IgD-negative memory B cell (primary cell): ENCODE results near the gene OIT3. TPM values are rescaled to one million over a fixed set of nuclear protein-coding genes. Genes with fewer than 3 reads are reported as not detected.

Source experiments
- H3K27ac Mint-ChIP-seq, 3 donors: one replicate each; pipeline ENCODE4 v1.8.0; 2020 to 2022; ENCODE audit warnings: mild to moderate bottlenecking in 3 of 3, mixed read lengths in 3 of 3, moderate library complexity in 1 of 3
- H3K27me3 Mint-ChIP-seq: one replicate; pipeline ENCODE4 v1.8.0; 2021; ENCODE audit warnings: mixed read lengths
- H3K36me3 Mint-ChIP-seq: one replicate; pipeline ENCODE4 v1.8.0; 2020; ENCODE audit warnings: mild to moderate bottlenecking, mixed read lengths
- H3K4me1 Mint-ChIP-seq, 3 donors: one replicate each; pipeline ENCODE4 v1.8.0; 2020 to 2022; ENCODE audit warnings: mixed read lengths in 3 of 3, mild to moderate bottlenecking in 1 of 3
- H3K4me3 Mint-ChIP-seq, 4 donors: one replicate each; pipeline ENCODE4 v1.8.0; 2020 to 2022; ENCODE audit warnings: mild to moderate bottlenecking in 4 of 4, mixed read lengths in 4 of 4, moderate library complexity in 3 of 4
- H3K9me3 Mint-ChIP-seq, 3 donors: one replicate each; pipeline ENCODE4 v1.8.0; 2020 to 2021; ENCODE audit warnings: mixed read lengths in 3 of 3, mild to moderate bottlenecking in 1 of 3
- polyA plus RNA-seq: library from polyadenylated mRNA; unstranded; fragments of 300-500 nt; fragmentation: Illumina TruSeq; gene quantifications from one replicate; pipeline ENCODE4 v1.2.3, GENCODE V29; 2021

The OIT3 gene
- polyA plus RNA-seq: not detected

DNA sequence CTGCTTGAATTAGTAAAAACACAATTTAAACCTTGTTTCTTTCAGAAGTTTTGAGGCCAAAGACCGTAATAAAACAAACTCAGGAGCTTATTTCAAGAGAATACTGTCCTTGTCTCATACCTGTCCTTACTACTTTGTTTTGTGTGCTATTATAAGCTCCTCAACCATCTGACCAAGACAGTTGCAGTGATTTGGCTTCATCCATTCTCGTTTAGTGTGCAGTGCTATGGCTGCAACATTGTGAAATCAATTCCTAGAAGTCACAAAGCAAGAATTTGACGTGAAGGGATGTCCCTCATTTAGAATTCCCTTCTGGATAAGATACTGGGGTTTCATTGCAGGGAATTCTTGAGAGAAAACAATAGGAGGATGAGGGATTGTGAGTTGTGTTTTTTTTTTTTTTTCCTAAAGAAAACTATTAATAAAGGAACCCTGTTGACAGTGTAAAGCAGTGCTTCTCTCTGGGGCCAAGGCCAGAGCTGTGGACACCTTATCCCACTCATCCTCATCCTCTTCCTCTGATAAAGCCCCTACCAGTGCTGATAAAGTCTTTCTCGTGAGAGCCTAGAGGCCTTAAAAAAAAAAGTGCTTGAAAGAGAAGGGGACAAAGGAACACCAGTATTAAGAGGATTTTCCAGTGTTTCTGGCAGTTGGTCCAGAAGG is at the start of gene OIT3:
TSS of gene OIT3 (plus strand) at position 604 of the 663 bp plus-strand sequence. CDS start 60 bp downstream, outside the sequence.
- Mint-ChIP-seq H3K9me3 (no peaks in the 10 kb centered on the region), H3K36me3 (peaks cover 6% of the 10 kb centered on the region), H3K4me1 (no peaks in the 10 kb centered on the region), H3K27me3 (no peaks in the 10 kb centered on the region), H3K4me3 (peak within 1 kb of the TSS in 1 of 4 donors; percentile 37), H3K27ac (no peak within 1 kb of the TSS)

DNA sequence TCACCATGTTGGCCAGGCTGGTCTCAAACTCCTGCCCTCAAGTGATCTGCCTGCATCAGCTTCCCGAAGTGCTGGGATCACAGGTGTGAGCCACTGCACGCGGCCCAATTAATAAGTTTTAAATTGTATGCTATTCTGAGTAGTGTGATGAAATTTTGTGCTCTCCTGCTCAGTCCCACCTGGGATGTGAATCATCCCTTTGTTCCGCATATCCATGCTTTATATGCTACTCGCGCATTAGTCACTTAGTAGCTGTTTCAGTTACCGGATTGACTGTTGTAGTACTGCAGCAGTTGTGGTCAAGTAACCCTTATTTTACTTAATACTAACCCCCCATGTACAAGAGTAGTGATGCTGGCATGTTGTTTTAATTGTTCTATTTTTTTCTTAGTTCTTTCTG is 47.3 kb upstream of the OIT3 start:
- no peak overlapping the region for H3K27ac Mint-ChIP-seq
- no peaks in the 10 kb centered on the region for H3K9me3 Mint-ChIP-seq
- no peaks in the 10 kb centered on the region for H3K27me3 Mint-ChIP-seq
- peaks cover 9% of the 10 kb centered on the region for H3K36me3 Mint-ChIP-seq
- H3K4me1 Mint-ChIP-seq: peaks cover 0 to 5% (median 0%) of the 10 kb centered on the region in 3 donors
- no peak overlapping the region for H3K4me3 Mint-ChIP-seq

GRCh38 chr10:72847681-72848080 is 45.9 kb upstream of the OIT3 start:
- Mint-ChIP-seq H3K27ac (no peak overlapping the region), H3K4me3 (no peak overlapping the region), H3K27me3 (no peaks in the 10 kb centered on the region), H3K9me3 (no peaks in the 10 kb centered on the region), H3K4me1 (peaks cover 0 to 6% (median 0%) of the 10 kb centered on the region in 3 donors), H3K36me3 (peaks cover 18% of the 10 kb centered on the region)

DNA sequence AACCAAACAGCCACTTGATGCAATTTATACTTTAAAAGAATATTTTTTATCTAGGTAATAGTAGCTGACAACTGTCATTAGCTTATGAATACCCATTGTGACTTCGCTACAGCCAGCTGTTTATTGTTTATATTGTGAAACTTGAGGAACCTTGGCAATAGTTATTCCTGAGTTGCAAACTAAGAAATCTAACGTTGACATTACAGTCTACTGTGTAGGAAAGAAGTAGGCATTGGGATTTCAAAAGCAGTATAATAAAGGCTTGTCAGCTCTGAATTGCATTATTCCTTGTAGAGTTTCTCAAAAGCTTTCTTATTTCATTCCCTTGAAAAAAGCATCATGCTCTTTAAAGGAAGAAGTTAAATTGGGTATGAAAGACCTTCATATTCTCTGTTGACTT is 42.7 kb upstream of the OIT3 start:
- Mint-ChIP-seq H3K27ac (no peak overlapping the region), H3K27me3 (no peaks in the 10 kb centered on the region), H3K36me3 (peaks cover 21% of the 10 kb centered on the region), H3K4me1 (peaks cover 0 to 6% (median 0%) of the 10 kb centered on the region in 3 donors), H3K4me3 (no peak overlapping the region), H3K9me3 (no peaks in the 10 kb centered on the region)

GRCh38 chr10:72851509-72851908 is 42.0 kb upstream of the OIT3 start:
- Mint-ChIP-seq H3K4me3 (no peak overlapping the region), H3K27ac (no peak overlapping the region), H3K27me3 (no peaks in the 10 kb centered on the region), H3K9me3 (no peaks in the 10 kb centered on the region), H3K4me1 (peaks cover 0 to 6% (median 0%) of the 10 kb centered on the region in 3 donors), H3K36me3 (peaks cover 21% of the 10 kb centered on the region)

GRCh38 chr10:72852508-72852907 is 41.0 kb upstream of the OIT3 start:
- H3K36me3 Mint-ChIP-seq: peaks cover 21% of the 10 kb centered on the region
- no peaks in the 10 kb centered on the region for H3K9me3 Mint-ChIP-seq
- no peak overlapping the region for H3K27ac Mint-ChIP-seq
- no peak overlapping the region for H3K4me3 Mint-ChIP-seq
- peaks cover 0 to 4% (median 0%) of the 10 kb centered on the region in 3 donors for H3K4me1 Mint-ChIP-seq
- H3K27me3 Mint-ChIP-seq: no peaks in the 10 kb centered on the region

DNA sequence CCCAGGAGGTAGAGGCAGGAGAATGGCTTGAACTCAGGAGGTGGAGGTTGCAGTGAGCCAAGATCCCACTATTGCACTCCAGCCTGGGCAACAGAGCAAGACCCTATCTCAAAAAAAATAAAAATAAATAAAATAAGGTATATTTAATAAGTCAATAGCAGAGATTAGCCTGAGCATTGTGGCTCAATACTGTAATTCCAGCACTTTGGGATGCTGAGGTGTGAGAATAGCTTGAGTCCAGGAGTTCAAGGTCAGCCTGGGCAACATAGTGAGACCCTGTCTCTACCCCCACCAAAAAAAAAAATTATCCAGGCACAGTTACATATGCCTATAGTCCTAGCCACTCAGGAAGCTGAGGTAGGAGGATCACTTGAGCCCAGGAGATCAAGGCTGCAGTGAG is 38.4 kb upstream of the OIT3 start:
- H3K9me3 Mint-ChIP-seq: no peaks in the 10 kb centered on the region
- peaks cover 14% of the 10 kb centered on the region for H3K36me3 Mint-ChIP-seq
- no peak overlapping the region for H3K4me3 Mint-ChIP-seq
- peaks cover 0 to 1% (median 0%) of the 10 kb centered on the region in 3 donors for H3K4me1 Mint-ChIP-seq
- no peak overlapping the region for H3K27ac Mint-ChIP-seq
- no peaks in the 10 kb centered on the region for H3K27me3 Mint-ChIP-seq

DNA sequence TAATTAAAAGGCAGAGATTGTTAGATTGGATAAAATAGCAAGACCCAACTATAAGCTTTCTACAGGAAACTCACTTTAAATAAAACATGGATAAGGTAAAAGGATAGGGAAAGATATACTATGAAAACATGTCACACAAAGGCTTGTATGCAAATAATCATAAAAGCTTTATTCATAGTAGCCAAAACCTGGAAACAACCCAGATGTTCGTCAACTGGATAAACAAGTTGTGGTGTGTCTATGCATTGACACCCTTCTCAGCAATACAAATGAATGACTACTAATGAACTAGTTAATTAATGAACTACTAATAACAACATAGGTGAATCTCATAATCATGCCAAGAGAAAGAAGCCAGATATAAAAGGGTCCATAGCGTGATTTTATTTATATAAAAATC is 37.7 kb upstream of the OIT3 start:
- Mint-ChIP-seq H3K27ac (no peak overlapping the region), H3K9me3 (no peaks in the 10 kb centered on the region), H3K4me1 (peaks cover 0 to 1% (median 0%) of the 10 kb centered on the region in 3 donors), H3K4me3 (no peak overlapping the region), H3K36me3 (peaks cover 13% of the 10 kb centered on the region), H3K27me3 (no peaks in the 10 kb centered on the region)

GRCh38 chr10:72858067-72858466 is 35.5 kb upstream of the OIT3 start:
- no peaks in the 10 kb centered on the region for H3K27me3 Mint-ChIP-seq
- H3K36me3 Mint-ChIP-seq: peaks cover 3% of the 10 kb centered on the region

GRCh38 chr10:72862957-72863356 is 30.6 kb upstream of the OIT3 start:
- Mint-ChIP-seq H3K27ac (no peak overlapping the region), H3K4me3 (no peak overlapping the region), H3K36me3 (peaks cover 7% of the 10 kb centered on the region), H3K27me3 (no peaks in the 10 kb centered on the region), H3K9me3 (no peaks in the 10 kb centered on the region), H3K4me1 (no peaks in the 10 kb centered on the region)

More at GRCh38 chr10:72858067-72858466, 35.5 kb upstream of the OIT3 start:
- Mint-ChIP-seq H3K4me1 (no peaks in the 10 kb centered on the region), H3K9me3 (no peaks in the 10 kb centered on the region), H3K27ac (no peak overlapping the region), H3K4me3 (no peak overlapping the region)

DNA sequence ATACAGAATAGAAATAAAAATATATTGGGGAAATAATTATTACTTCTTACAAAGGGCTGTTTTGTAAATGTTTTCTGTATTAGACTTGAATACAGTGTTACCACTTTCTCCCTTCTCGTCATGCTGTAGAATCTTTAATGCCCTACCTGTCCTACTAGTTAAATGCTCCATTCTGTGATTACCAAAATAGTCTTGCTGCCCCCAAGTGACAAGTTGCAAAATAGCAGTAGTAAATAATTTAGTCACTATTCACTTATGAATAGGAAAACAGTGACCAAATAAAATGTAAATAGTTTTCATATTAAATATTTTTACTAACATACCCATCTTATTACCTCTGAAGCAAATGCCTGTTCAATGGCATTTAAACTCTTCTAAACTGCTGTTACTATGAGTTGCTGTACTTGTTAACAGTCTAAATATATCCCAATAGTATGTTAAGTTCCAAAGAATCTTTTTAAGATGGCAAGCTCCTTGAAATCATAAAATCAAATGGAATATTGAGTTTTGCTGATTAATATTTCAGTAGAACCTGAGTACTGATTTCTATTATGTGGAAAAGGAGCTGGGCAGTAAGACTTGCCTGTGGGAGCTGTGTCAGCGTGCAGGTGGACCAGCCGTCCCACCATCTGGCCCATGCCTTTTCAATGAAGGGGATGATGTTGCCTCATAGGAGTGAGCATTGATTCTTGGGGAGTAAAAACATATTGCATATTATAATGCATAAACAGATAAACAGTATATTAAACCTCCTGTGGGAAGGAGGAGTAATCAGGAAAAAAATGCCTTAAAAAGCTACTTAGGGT is 18.1 kb upstream of the OIT3 start:
- Mint-ChIP-seq H3K27ac (no peak overlapping the region), H3K27me3 (no peaks in the 10 kb centered on the region), H3K4me3 (no peak overlapping the region), H3K4me1 (peaks cover 5 to 6% (median 6%) of the 10 kb centered on the region in 3 donors), H3K9me3 (no peaks in the 10 kb centered on the region), H3K36me3 (peaks cover 11% of the 10 kb centered on the region)

DNA sequence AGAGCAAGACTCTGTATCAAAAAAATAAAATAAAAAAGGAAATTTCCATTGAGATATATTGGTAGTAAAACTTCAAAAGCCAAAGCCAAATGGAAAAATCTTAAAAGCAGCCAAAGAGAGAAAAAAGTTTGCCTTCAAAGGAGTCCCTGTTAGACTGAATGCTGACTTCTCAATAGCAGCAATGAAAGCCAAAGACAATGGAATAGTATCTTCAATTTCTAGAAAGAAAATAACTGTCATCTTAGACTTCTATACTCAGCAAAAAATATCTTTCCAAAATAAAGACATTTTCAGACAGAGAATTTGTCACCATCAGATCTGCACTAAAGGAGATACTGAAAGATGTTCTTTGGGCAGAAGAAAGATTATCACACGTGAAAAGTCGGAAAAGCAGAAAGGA is 14.3 kb upstream of the OIT3 start:
- H3K27me3 Mint-ChIP-seq: no peaks in the 10 kb centered on the region
- H3K4me1 Mint-ChIP-seq: peaks cover 4 to 6% (median 6%) of the 10 kb centered on the region in 3 donors
- H3K36me3 Mint-ChIP-seq: peaks cover 32% of the 10 kb centered on the region
- H3K9me3 Mint-ChIP-seq: peaks cover 0 to 7% (median 1%) of the 10 kb centered on the region in 3 donors
- H3K4me3 Mint-ChIP-seq: no peak overlapping the region
- H3K27ac Mint-ChIP-seq: no peak overlapping the region

- Mint-ChIP-seq H3K27ac (no peak overlapping the region), H3K36me3 (peaks cover 32% of the 10 kb centered on the region), H3K9me3 (peaks cover 0 to 7% (median 1%) of the 10 kb centered on the region in 3 donors), H3K27me3 (no peaks in the 10 kb centered on the region), H3K4me1 (peaks cover 6 to 7% (median 6%) of the 10 kb centered on the region in 3 donors), H3K4me3 (peak overlapping the region in 1 of 4 donors; percentile 45)
Observed at GRCh38 chr10:72881291-72881690, 12.2 kb upstream of the OIT3 start.

GRCh38 chr10:72883861-72884260 is 9.7 kb upstream of the OIT3 start:
- Mint-ChIP-seq H3K9me3 (peaks cover 0 to 7% (median 1%) of the 10 kb centered on the region in 3 donors), H3K36me3 (peaks cover 31% of the 10 kb centered on the region), H3K27me3 (no peaks in the 10 kb centered on the region), H3K4me1 (peaks cover 0 to 8% (median 6%) of the 10 kb centered on the region in 3 donors), H3K27ac (no peak overlapping the region), H3K4me3 (no peak overlapping the region)

DNA sequence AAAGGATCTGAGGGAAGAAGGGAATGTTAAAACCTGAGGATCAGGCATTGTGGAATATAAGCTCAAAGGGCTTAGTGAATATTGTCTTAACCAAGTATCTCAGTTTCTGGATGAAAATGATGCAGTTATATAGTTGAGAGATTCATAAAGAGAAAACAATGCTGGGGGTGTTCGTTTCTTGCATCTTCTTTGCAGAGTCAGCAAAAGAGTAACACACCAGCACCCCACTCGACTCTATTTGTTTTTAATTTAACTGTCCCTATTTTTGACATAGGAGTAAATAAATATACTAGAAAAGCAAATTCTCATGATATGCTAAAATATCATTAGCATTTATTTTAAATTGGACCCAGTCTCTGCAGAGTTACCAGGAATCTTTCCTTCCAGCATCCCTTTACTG is 7.6 kb upstream of the OIT3 start:
- H3K36me3 Mint-ChIP-seq: peaks cover 26% of the 10 kb centered on the region
- H3K9me3 Mint-ChIP-seq: peaks cover 0 to 7% (median 1%) of the 10 kb centered on the region in 3 donors

More for the DNA sequence above, 7.6 kb upstream of the OIT3 start:
- no peak overlapping the region for H3K27ac Mint-ChIP-seq
- H3K4me1 Mint-ChIP-seq: peaks cover 0 to 8% (median 6%) of the 10 kb centered on the region in 3 donors
- no peaks in the 10 kb centered on the region for H3K27me3 Mint-ChIP-seq
- H3K4me3 Mint-ChIP-seq: no peak overlapping the region
